ENCODE data around the gene TMEM239. TPM values are rescaled to one million over a fixed set of nuclear protein-coding genes. Genes with fewer than 3 reads are reported as not detected.
A peak's percentile ranks its signal among the peaks of the same experiment; 100 is the strongest.
"Not testable (repeated sequence)": the region's sequence is repeated elsewhere in the genome, so short reads cannot be mapped to it uniquely, and the experiment has no call there.

TMEM239 gene
- total RNA-seq, 1 experiment from 2014 or later, result not detected

- DNase-seq (ENCODE audit: low spot score), result no peak
Measured at GRCh38 chr20:2820896-2821869, 5.0 kb downstream of the TMEM239 start.

DNA sequence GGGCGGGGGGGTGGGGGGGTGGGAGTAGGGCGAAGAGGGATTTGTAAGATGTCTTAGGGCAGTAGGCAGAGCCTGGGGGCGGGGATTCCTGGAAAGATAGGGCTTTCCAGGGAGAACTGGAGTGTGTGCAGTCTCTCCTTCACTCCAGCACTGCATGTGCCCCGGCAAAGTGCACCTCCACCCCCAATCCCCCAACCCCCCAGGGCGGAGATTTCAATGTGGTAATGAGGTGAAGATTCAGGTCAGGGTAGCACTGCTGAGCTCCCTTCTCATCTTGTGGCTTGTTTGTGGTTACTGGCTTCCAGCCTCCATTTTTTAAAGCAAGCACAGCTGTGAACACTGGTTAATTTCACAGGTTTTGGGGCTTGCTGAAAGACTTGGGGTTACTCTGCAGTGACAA, 5.9 kb downstream of the TMEM239 start:
- DNase-seq (ENCODE audit: low spot score), result peak; percentile 36

DNA sequence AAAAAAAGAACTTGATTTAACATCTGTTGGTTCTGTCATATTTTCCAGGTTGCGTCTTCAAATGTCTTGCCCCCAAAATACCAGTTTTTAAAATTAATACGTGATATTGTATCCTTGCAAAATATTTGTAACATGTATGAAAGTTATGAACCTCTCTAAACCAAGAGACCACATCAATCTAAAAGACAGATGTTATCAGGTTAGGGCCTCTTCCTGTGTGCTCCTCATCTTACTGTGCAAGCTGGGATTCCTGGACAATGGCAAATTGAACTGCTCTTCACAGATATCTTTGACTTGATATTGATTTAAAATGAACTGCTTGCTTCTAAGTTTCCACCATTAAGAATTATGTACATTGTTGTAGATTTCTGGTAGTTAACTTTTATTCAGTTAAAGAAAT, 9.6 kb downstream of the TMEM239 start:
- DNase-seq (ENCODE audit: low spot score), result no peak

DNA sequence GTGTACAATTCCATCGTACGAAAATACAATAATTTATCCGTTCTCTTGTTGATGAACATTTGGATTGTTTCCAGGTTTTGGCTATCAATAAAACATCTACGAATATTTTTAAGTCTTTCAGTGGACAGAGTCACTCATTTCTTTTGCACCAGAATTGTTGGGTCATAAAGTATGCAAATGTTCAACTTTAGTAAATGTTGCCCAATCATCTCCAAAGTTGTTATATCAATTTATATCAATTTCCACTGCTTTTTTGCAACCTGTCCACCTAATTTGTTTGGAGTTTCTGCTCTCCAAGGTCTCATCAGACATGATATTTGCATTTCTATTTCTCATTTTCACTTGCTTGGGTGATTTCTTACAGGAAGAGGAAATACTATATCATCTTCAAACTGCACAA, 10.5 kb downstream of the TMEM239 start:
- no peak for DNase-seq (ENCODE audit: low spot score)

DNA sequence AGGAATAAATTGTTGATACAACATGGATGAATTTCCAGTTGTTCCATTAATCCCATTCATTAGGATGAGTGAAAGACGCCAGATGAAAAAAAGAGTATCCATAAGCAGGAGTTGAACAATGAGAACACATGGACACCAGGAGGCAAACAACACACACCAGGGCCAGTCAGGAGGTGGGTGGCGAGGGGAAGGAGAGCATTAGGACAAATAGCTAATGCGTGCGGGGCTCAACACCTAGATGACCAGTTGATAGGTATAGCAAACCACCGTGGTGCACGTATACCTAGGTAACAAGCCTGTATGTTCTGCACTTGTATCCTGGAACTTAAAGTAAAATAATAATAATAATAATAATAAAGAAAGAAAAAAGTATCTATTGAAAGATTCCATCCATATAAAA, 13.2 kb downstream of the TMEM239 start:
- DNase-seq (ENCODE audit: low spot score), result no peak

DNA sequence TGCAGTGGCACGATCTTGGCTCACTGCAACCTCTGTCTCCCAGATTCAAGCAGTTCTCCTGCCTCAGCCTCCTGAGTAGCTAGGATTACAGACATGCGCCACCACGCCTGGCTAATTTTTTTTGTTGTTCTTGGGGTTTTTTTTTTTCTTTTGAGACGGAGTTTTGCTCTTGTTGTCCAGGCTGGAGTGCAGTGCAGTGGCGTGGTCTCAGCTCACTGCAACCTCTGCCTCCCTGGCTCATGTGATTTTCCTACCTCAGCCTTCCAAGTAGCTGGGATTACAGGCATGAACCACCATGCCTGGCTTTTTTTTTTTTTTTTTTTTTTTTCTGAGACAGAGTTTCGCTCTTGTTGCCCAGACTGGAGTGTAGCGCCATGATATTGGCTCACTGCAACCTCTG, 15.0 kb downstream of the TMEM239 start:
- DNase-seq (ENCODE audit: low spot score), result not testable (repeated sequence)

- DNase-seq (ENCODE audit: low spot score), result no peak
Measured at GRCh38 chr20:2833761-2834160, 17.6 kb downstream of the TMEM239 start.

DNA sequence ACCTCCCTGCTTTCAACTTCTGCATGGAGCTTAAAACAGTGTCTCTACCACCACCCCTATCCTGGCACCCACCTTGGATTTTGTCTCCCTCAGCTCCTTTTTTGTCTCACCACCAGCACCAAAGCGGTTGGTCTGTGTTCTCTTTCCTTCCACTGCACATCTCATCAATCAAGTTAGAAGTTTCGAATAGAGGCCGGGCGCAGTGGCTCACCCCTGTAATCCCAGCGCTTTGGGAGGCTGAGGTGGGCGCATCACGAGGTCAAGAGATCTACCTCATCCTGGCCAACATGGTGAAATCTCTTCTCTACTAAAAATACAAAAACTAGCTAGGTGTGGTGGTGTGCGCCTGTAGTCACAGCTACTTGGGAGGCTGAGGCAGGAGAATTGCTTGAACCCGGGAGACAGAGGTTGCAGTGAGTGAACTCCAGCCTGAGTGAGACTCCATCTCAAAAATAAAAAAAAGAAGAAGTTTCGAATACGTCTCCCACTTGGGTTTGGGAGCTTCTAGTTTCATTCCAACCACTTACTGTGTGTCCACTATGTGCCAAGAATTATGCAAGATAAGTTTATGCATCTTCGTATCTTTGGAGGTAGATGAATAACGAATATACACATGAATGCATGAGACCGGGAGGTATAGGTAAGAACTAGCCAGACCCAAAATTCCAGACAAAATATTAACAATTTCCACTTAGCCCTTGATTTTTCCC, 18.4 kb downstream of the TMEM239 start:
- DNase-seq (ENCODE audit: low spot score), result no peak

DNA sequence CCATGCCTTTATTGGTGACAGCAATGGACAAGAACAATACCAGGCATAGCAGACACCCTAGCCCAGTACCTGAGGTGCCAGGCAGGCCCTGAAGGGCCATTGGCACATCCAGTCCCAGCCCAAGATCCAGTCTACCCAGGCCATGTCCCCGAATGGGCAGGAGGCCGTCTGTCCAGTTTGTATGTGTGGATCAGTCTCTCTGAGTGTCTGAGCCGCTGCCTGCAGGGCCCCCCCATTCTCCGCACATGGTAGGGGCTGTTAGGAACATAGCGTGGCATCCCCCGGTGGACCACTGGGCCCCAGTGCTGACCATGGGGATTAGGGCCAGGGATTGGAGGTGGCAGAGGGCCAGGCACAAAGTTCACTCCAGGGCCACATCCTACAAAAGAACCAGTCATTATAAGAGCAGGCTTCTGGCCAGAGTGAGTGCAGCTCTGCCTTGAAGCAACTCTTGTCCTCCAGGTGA, 19.2 kb downstream of the TMEM239 start:
- no peak for DNase-seq (ENCODE audit: low spot score)

- DNase-seq (ENCODE audit: low spot score), result no peak
Measured at GRCh38 chr20:2836035-2836434, 19.9 kb downstream of the TMEM239 start.

- DNase-seq (ENCODE audit: low spot score), result no peak
Measured at GRCh38 chr20:2837221-2837960, 21.2 kb downstream of the TMEM239 start.

- no peak for DNase-seq (ENCODE audit: low spot score)
Measured at GRCh38 chr20:2838170-2838797, 22.1 kb downstream of the TMEM239 start.

- DNase-seq (ENCODE audit: low spot score), result no peak
Measured at GRCh38 chr20:2838847-2839671, 22.9 kb downstream of the TMEM239 start.

DNA sequence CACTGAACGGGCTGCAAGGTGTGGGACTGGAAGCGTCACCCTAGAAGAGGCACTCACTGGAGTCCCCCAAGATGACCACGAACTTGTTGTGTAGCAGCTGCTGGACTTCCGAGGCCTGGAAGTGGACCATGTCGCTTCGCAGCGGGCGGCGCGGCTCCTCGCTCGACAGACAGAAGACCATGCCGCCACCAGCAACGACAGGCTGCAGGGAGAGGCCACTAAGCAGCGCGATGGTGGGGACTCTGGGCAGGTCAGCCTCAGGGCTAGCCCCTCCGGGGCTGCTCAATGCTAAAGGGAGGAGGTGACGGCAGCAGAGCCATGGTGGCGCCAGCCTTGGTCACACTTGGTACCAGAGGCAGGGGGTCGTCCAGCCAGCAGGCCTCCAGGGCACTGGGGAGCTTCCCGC, 23.6 kb downstream of the TMEM239 start:
- no peak for DNase-seq (ENCODE audit: low spot score)

DNA sequence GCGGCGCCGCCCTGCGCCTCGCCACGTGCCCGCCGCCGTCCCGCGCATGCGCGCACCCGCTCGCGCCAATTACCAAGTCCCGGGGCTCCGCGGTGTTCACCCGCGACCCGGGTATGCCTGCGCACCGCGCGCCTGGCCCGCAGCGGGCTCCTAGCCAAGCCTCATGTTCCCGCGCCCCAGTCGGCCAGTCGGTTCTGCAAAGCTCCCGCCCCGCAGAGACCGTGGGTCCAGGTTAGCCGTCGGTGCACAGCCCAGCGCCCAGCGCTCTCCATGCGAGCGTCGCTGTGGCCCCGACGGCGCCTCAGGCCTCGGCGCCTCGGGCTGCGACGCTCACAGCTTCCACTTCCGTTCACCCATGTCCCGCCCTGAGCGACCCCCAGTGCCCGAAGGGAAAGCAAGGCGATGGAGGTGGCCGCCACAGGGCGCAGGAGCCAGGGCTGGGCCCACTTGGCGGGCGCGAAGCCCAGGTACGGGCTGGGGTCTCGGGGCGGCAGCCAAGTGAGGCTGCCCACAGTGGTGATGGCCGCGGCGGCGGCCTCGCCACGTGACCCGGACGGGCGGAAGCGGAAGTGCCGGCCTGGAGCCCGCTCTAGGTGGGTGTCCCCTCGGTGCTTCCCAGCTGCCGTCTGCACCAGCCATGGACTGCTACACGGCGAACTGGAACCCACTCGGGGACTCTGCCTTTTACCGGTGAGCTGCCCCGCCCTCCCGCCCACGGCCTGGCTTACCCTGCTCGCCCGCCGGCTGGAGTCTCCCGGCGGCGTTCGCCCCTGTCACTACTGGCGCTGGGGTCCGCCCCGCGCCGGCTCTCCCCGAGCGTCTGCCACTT, 24.2 kb downstream of the TMEM239 start, which contains the start of the genes PCED1A and VPS16:
PCED1A (minus strand) TSS at position 518 of the 829 bp plus-strand sequence. CDS start 743 bp downstream, outside the sequence.
VPS16 (plus strand) TSS at position 608 of the 829 bp plus-strand sequence; CDS start at position 638, 30 bp downstream.
- peak; percentile 75 for DNase-seq (ENCODE audit: low spot score)

- DNase-seq (ENCODE audit: low spot score), result peak; percentile 31
Measured at GRCh38 chr20:2840967-2841531, 24.9 kb downstream of the TMEM239 start.

DNA sequence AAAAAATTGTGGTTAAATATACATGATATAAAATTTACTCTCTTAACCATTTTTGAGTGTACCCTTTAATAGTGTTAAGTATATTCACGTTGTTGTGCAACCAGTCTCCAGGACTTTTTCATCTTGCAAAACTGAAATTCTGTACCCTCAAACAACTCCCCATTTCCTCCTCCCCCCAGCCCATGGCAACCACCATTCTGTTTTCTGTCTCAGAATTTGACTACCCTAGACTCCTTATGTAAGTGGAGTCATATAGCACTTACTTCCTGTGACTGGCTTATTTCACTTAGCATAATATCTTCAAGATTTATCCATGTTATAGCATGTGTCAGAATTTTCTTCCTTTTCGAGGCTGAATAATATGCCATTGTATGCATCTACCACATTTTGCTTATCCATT, 29.4 kb downstream of the TMEM239 start:
- no peak for DNase-seq (ENCODE audit: low spot score)

DNA sequence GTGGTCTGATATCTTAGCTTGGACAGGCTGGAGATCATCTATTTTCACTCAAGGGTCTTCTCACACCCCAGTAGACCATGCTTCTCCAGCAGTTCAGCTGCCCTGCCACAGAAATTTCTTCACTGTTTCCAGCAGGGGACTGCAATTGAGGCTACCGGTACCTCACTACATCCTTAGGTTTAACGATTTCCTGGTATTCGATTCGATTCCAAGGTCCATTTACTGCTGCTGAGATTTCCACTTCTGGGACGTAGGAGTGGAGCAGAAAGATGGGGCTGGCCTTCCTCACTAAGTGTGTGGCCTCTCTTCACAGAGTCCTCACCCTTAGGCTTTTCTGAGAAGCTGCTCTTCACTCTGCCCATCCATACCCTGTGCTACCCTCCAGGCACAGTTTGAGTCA, 30.5 kb downstream of the TMEM239 start:
- no peak for DNase-seq (ENCODE audit: low spot score)

GRCh38 chr20:2847802-2848201, 31.6 kb downstream of the TMEM239 start:
- DNase-seq (ENCODE audit: low spot score), result no peak

Measured in H4 (cell line).